GM15510 (cell line): ENCODE data around the gene PHLDB3.

Experiments used
- POLR2A ChIP-seq: IDR thresholded peaks from 3 replicates; pipeline ENCODE4 v1.6.1; 2011; ENCODE audit warnings: borderline replicate concordance; ENCODE audit not compliant: insufficient read length; ENCODE audit errors: extremely low read depth

The PHLDB3 gene

GRCh38 chr19:43505941-43506340, 1.4 kb upstream of the PHLDB3 start:
- TF ChIP-seq POLR2A: no peak

GRCh38 chr19:43505186-43505456, 575 bp upstream of the PHLDB3 start:
- no peak for TF ChIP-seq POLR2A

GRCh38 chr19:43503501-43504425, 783 bp downstream of the PHLDB3 start:
- peak; percentile 54 for TF ChIP-seq POLR2A

DNA sequence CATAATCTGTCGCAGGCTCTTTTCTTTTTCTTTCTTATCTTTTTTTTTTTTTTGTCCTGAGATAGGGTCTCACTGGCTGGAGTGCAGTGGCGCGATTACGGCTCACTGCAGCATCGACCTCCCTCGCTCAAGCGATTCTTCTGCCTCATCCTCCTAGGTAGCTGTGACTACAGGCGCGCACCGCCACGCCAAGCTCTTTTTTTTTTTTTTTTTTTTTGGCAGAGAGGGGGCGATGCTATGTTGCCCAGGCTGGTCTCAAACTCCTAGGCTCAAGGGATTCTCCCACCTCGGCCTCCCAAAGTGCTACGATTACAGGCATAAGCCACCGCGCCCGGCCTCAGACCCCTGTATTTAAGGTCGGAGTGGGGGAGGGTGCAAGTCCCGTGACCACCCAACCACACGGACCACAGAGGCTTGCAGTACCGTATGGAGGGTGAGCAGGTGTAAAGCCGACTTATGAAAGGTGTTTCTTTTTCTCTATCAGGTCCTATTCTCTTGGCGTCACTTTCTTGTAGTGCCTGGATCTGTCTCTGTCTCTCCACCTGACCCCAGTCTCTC, 2.0 kb downstream of the PHLDB3 start:
- no peak for TF ChIP-seq POLR2A

GRCh38 chr19:43501661-43502418, 2.7 kb downstream of the PHLDB3 start:
- TF ChIP-seq POLR2A: no peak

DNA sequence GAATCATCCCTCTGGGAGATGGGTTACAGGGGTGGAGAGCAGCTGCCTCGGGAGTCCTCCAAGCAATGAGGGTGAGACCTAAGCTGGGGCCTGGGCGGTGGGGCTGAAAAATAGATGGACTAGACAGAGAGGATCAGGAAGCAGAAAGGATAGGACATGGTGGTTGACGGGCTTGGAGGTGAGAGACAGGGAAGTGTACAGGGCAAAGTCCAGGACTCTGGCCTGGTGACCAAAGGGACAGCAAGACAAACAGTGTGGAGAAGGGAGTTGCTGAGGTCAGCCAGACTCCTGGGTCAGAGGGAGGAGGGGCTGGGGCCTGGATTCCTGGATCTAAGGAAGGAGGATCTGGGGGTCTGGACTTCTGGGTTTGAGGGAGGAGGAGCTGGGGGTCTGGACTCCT, 5.5 kb downstream of the PHLDB3 start:
- TF ChIP-seq POLR2A: no peak

DNA sequence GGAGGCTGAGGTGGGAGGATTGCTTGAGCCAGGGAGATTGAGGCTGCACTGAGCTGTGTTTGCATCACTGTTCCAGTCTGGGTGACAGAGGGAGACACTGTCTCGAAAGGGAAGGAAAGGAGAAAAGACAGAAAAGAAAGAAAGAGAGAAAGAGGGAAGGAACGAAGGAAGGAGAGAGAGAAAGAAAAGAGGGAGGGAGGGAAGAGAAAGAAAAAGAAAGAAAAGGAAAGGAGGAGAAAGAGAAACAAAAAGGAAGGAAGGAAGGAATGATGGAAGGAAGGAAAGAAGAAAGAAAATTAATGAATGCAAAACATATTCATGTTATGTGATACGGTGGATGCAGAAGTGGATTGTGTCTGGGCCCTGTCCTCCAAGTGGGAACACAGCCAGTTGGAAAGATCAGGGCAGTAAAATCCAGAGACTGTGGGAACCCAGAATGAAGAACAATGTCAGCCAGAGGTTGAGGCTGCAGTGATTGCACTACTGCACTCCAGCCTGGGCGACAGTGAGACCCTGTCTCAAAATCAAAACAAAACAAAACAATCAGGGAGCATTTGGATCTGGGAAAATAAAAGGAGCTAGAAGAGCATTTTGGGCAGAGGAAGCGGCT, 6.2 kb downstream of the PHLDB3 start:
- no peak for TF ChIP-seq POLR2A

DNA sequence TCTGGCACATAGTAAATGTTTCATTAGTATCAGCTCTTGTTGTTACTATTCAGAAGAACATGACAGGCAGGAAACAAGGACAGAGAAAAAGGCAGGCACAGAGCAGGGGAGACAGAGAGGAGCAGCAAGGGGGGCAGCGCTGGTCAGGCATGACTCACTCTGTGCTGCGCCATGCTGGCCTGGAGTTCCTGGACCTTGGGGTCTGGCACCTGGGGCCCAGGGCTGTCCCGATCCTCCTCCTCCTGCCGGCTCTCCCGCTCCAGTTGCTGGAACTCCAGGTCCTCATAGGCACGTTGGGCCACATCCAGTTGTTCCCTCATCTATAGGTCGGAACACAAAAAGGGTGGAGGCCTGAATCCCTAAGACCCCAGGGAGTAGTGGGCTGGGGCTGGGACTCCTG, 7.6 kb downstream of the PHLDB3 start:
- no peak for TF ChIP-seq POLR2A

GRCh38 chr19:43495082-43495481, 9.5 kb downstream of the PHLDB3 start:
- no peak for TF ChIP-seq POLR2A

DNA sequence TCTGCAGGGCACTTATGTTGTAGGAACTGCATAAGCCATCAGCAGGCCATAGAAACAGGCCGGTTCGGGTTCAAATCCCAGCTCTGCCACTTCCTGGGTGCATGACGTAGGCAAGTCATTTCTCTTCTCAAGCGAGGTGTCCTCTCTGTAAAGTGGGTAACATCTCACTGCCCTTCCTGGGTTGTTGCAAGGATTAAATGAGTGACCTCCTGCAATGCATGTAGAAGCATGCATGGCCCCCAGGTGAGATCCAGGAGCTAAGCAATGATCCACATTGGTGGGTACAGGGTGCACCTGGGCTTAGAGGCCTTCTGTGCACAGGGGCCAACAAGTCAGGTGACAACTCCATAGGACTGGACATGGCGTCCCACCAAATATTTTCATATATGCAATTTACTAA, 13.8 kb downstream of the PHLDB3 start:
- TF ChIP-seq POLR2A: no peak

DNA sequence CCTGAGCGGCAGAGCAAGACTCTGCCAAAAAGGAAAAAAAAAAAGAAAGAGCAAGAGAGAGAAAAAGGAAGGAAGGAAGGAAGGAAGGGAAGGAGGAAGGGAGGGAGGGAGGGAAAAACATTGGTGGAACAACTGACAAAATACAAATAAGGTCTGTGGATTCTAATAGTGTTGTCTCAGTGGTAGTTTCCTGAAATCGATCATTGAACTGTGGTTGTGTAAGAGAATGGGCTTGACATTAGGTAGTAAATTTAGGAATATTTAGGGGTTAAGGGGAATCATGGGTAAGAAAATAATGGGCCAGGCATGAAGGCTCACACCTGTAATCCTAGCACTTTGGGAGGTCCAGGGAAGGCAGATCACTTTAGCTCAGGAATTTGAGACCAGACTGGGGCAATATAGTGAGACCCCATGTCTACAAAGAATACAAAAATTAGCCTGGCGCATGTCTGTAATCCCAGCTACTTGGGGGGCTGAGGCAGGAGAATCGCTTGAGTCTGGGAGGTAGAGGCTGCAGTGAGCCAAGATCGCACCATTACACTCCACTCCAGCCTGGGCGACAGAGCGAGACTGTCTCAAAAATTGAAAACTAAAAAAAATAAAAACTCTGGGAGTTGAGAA, 14.5 kb downstream of the PHLDB3 start:
- no peak for TF ChIP-seq POLR2A

GRCh38 chr19:43489310-43489709, 15.2 kb downstream of the PHLDB3 start:
- no peak for TF ChIP-seq POLR2A

- TF ChIP-seq POLR2A: no peak
Observed at GRCh38 chr19:43488179-43488578, 16.4 kb downstream of the PHLDB3 start.

DNA sequence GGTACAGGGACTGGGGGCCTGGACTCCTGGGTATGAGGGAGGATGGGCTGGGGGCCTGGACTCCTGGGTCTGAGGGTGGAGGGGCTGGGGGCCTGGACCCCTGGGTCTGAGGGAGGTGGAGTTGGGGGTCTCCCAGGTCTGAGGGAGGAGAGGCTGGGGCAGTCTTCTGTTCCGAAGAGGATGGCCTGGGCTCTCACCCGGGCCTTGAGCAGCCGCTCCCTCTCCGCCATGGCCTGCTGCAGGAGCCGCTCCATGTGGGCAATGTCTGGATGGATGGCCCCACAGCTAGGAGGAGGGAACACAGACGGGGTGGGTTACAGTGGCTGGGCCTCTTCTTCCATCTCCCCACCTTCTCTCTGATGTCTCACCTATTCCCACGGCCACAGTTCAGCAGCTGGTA, 18.1 kb downstream of the PHLDB3 start:
- TF ChIP-seq POLR2A: no peak

DNA sequence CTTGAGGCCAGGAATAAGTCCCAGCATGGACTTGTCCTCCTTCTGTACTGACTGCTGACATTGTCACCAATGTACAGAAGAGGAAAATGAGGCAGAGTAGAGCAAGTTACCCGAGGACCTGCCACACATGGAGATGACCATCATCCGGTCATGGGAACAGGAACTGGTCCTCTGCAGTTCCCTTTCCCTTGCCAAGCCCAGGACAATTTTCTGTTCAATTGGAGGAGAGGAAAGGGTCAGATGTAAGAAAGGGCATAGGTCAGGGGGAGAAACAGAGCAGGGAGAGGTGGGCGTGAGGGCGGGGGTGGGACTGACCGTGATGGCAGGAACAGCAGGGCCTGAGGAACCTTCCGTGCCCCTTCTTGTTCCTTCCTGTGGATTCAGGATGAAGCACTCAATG, 18.6 kb downstream of the PHLDB3 start:
- no peak for TF ChIP-seq POLR2A
